NB4 (cell line): ENCODE data around the gene RUFY4.

Source experiments
- MYC ChIP-seq: IDR thresholded peaks from 2 replicates; pipeline ENCODE4 v1.6.1; 2011; ENCODE audit warnings: low read depth, low read length
- POLR2A ChIP-seq: IDR thresholded peaks from 2 replicates; pipeline ENCODE4 v1.6.1; 2011; ENCODE audit warnings: mild to moderate bottlenecking; ENCODE audit not compliant: insufficient read length; ENCODE audit errors: extremely low read depth
- TF ChIP-seq, protein P1 (sequence below): IDR thresholded peaks from one replicate; pipeline ENCODE4 v1.5.1; 2012; ENCODE audit warnings: low read depth, low read length

GRCh38 chr2:218075975-218076811 is 7.1 kb downstream of the RUFY4 start:
- TF ChIP-seq MYC (no peak), POLR2A (no peak)
- TF ChIP-seq, protein P1, sequence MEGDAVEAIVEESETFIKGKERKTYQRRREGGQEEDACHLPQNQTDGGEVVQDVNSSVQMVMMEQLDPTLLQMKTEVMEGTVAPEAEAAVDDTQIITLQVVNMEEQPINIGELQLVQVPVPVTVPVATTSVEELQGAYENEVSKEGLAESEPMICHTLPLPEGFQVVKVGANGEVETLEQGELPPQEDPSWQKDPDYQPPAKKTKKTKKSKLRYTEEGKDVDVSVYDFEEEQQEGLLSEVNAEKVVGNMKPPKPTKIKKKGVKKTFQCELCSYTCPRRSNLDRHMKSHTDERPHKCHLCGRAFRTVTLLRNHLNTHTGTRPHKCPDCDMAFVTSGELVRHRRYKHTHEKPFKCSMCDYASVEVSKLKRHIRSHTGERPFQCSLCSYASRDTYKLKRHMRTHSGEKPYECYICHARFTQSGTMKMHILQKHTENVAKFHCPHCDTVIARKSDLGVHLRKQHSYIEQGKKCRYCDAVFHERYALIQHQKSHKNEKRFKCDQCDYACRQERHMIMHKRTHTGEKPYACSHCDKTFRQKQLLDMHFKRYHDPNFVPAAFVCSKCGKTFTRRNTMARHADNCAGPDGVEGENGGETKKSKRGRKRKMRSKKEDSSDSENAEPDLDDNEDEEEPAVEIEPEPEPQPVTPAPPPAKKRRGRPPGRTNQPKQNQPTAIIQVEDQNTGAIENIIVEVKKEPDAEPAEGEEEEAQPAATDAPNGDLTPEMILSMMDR: no peak
